ENCODE data around the gene SH2D2A.

SH2D2A gene

DNA sequence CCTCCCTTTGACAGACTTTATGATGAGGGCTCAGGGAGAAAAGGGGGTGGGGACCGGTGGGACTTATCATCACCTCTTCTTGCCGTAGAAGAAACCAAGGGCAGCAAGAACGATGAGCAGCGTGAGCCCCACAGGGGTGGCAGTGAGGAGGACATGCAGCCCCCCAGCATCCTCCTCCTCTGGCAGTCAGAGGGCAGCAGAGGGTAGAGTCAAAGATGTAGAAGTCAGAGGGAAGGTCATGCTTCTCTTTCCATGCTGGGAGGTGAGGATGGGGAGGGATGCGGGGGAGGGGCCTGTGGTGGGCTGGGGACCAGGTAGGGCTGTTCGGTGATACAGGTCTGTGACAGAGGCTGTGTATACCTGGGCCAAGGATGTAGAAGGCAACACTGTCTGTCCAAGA is 27.5 kb upstream of the SH2D2A start:
- DNase-seq (ENCODE audit: insufficient read length, low spot score) (no peak), FAIRE-seq (no peak)
- TF ChIP-seq PAX5 (IDR thresholded peaks at IDR 0.05; ENCODE audit: insufficient read depth, low read length, severe bottlenecking) (no peak), SPI1 (IDR thresholded peaks at IDR 0.05; ENCODE audit: low read depth, low read length) (no peak), POU2F2 (IDR thresholded peaks at IDR 0.05; ENCODE audit: low read depth, low read length) (no peak), TAF1 (IDR thresholded peaks at IDR 0.05; ENCODE audit: low read depth, low read length) (no peak), POLR2A (IDR thresholded peaks at IDR 0.05; ENCODE audit: low read depth, low read length) (no peak)

DNA sequence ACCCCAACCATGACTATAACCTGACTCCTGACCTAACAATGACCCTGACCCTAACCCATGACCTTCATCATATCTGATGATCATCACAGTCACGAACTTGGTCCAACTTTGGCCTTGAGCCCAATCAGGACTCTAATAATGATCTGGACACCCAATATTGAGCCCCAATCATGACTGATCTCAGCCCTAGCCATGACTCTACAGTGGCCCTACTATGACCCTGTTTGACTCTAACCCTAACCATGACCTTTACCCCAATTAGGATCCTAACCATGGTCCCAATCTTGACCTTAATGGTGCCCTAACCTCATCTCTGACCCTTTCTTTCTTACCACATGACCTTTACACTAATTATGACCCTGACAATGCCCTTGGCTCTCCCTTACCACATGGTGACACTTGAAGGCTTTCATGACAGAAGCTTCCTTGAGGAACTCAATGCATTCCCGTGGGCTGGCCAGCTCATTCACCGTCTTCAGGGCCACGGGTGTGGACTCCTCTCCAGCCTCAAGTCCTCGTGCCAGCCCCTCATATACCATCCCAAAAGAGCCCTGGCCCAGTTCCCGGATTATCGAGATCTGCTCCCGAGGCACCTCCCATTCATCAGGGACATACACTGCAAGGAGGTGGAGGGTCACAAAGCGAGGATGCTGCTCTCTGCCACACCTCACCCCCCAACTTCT is 26.1 kb upstream of the SH2D2A start:
- TF ChIP-seq POLR2AphosphoS5 (IDR thresholded peaks at IDR 0.05; ENCODE audit: low read depth, low read length) (no peak), POLR2A (IDR thresholded peaks at IDR 0.05; ENCODE audit: low read depth, low read length) (no peak), TAF1 (IDR thresholded peaks at IDR 0.05; ENCODE audit: low read depth, low read length) (no peak), PAX5 (IDR thresholded peaks at IDR 0.05; ENCODE audit: insufficient read depth, low read length, severe bottlenecking) (no peak), POU2F2 (IDR thresholded peaks at IDR 0.05; ENCODE audit: low read depth, low read length) (no peak), SPI1 (IDR thresholded peaks at IDR 0.05; ENCODE audit: low read depth, low read length) (no peak)
- DNase-seq (ENCODE audit: insufficient read length, low spot score) (no peak), FAIRE-seq (no peak)

DNA sequence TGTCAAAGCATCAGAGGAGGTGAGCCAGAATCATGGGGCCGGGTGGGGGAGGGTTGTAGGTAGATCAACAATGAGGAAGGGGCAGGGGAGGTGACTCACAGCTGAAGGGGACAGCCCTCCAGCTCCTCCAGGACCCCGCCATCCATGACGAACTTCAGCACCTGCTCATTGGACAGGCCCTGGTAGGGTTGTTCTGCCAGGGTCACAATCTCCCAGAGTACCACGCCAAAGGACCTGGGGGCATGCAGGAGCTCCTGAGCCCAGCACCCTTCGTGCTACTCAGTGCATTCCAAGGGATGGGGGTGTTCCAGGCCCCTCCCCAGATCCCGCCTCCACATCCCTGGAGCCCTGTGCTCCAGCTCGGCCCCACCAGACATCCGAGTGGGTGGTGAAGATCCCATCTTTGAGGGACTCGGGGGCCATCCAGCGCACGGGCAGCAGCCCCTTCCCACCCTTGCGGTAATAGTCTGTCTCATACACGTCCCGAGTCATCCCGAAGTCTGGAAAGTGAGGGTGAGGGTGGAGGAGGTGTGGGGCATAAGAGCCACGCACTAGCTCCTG is 24.7 kb upstream of the SH2D2A start:
- FAIRE-seq (no peak), DNase-seq (ENCODE audit: insufficient read length, low spot score) (no peak)
- TF ChIP-seq SPI1 (IDR thresholded peaks at IDR 0.05; ENCODE audit: low read depth, low read length) (no peak), TAF1 (IDR thresholded peaks at IDR 0.05; ENCODE audit: low read depth, low read length) (no peak), POLR2A (IDR thresholded peaks at IDR 0.05; ENCODE audit: low read depth, low read length) (no peak), PAX5 (IDR thresholded peaks at IDR 0.05; ENCODE audit: insufficient read depth, low read length, severe bottlenecking) (no peak), POU2F2 (IDR thresholded peaks at IDR 0.05; ENCODE audit: low read depth, low read length) (no peak), POLR2AphosphoS5 (IDR thresholded peaks at IDR 0.05; ENCODE audit: low read depth, low read length) (no peak)

DNA sequence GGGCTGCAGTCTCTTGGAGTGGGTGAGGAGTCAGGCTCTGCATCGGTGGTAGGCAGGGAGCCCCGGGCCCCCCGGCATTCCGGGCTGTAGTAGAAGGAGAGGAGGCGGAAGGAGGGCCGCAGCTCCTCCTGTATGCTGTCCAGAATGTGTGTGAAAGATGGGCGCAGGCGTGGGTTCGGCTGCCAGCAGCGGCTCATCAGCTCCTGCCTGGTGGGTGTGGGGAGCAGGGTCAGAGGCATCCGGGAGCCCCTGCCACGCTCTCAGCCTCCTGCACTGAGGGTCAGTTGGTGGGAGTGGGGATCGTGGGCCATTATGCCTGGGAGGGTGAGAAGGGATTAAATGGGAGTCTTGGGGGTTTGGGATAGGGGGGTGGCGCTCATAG is 24.2 kb upstream of the SH2D2A start:
- no peak for DNase-seq (ENCODE audit: insufficient read length, low spot score)
- no peak for TF ChIP-seq PAX5 (IDR thresholded peaks at IDR 0.05; ENCODE audit: insufficient read depth, low read length, severe bottlenecking)
- TF ChIP-seq SPI1 (IDR thresholded peaks at IDR 0.05; ENCODE audit: low read depth, low read length), result no peak
- TF ChIP-seq POU2F2 (IDR thresholded peaks at IDR 0.05; ENCODE audit: low read depth, low read length), result no peak
- no peak for TF ChIP-seq POLR2A (IDR thresholded peaks at IDR 0.05; ENCODE audit: low read depth, low read length)
- no peak for TF ChIP-seq POLR2AphosphoS5 (IDR thresholded peaks at IDR 0.05; ENCODE audit: low read depth, low read length)
- no peak for FAIRE-seq

DNA sequence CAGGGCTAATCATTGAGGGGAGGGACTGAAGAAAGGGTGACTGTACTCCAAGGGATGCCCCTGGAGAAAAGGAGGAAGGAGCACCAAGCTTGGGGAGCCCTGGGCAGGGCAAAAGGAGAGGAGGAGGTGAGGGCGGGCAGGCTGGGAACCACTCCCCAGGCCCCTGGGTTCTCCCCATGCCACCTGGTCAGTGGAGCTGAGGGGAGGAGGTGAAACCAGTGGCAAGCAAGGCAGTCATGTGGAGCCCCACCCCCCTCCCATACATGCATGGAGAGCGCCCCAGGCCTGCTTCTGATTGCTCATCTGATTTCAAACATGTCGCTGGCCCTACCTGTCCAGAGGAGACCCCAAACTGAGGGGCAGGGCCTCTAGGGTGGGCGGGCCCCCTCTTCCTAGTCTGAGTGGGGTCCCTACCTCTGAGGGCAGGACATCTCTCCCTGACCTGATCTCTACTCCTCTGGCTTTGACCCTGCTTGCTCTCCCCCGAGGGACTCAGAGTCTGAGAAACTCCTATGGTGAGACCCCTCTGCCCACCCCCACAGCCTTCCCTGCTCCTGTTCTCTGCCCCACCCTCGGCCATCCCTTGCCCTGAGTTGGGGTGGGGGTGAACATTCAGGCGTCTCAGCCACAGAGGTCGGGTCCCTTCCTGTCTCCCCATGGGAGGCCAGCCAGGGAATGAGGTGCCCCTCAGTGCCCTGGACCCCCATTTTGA is 23.7 kb upstream of the SH2D2A start:
- DNase-seq (ENCODE audit: insufficient read length, low spot score), result no peak
- no peak for TF ChIP-seq POLR2AphosphoS5 (IDR thresholded peaks at IDR 0.05; ENCODE audit: low read depth, low read length)
- no peak for TF ChIP-seq POU2F2 (IDR thresholded peaks at IDR 0.05; ENCODE audit: low read depth, low read length)
- TF ChIP-seq PAX5 (IDR thresholded peaks at IDR 0.05; ENCODE audit: insufficient read depth, low read length, severe bottlenecking), result no peak
- no peak for TF ChIP-seq POLR2A (IDR thresholded peaks at IDR 0.05; ENCODE audit: low read depth, low read length)
- no peak for TF ChIP-seq SPI1 (IDR thresholded peaks at IDR 0.05; ENCODE audit: low read depth, low read length)
- no peak for TF ChIP-seq TAF1 (IDR thresholded peaks at IDR 0.05; ENCODE audit: low read depth, low read length)
- FAIRE-seq, result no peak

DNA sequence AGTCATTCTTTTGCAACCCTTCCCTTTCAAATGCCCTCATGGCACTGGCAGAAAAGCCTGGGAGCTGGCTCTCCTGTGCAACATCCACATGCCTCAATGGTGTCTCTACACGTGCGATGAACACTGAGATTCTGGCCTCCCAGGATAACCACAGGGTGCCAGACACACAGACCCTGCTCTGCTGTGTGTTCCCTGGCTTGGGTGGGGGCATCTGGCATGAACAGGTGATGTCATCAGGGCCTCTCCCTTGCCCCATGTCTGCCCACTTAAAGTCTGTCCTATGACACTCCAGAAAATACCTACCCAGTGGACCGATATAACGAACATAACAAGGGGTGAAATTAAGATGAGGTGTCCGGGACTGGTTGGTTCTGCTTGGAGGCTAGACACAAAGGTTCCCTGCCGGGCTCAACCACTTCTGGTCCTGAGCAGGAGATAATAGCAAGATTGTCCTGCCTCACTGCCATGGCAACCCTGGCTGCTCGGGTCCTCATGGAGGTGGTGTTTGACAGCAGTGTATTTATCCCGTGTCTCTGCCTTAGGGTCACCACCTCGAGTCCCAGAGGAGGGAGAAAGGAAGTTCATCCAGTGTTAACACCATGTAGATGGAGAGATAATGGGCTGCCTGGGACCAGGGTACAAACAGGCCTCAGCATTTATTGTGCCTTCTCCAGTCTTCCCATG is 22.9 kb upstream of the SH2D2A start:
- TF ChIP-seq POU2F2 (IDR thresholded peaks at IDR 0.05; ENCODE audit: low read depth, low read length) (no peak), POLR2AphosphoS5 (IDR thresholded peaks at IDR 0.05; ENCODE audit: low read depth, low read length) (no peak), PAX5 (IDR thresholded peaks at IDR 0.05; ENCODE audit: insufficient read depth, low read length, severe bottlenecking) (no peak), POLR2A (IDR thresholded peaks at IDR 0.05; ENCODE audit: low read depth, low read length) (no peak), TAF1 (IDR thresholded peaks at IDR 0.05; ENCODE audit: low read depth, low read length) (no peak), SPI1 (IDR thresholded peaks at IDR 0.05; ENCODE audit: low read depth, low read length) (no peak)
- DNase-seq (ENCODE audit: insufficient read length, low spot score), result no peak
- no peak for FAIRE-seq

DNA sequence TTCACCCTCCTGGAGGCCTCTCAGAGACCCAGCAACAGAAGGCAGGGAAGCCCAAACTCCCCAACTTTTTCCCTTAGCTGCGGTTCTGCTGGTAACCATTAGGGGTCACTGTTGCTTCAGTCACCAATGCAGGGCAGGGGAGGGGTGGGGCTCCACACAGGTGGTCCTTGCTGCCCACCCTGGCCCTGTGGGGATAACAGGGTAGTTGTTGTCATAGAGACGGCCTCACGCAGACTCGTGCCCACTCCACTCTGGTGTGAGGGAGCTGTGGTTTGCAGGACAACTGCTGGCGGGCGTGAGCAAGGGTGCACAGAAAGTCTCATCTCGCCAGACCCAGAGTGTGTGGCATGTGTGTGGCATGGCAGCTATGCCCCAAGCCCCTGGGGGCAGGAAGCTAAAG is 22.3 kb upstream of the SH2D2A start:
- TF ChIP-seq TAF1 (IDR thresholded peaks at IDR 0.05; ENCODE audit: low read depth, low read length) (no peak), POU2F2 (IDR thresholded peaks at IDR 0.05; ENCODE audit: low read depth, low read length) (no peak), POLR2A (IDR thresholded peaks at IDR 0.05; ENCODE audit: low read depth, low read length) (no peak), POLR2AphosphoS5 (IDR thresholded peaks at IDR 0.05; ENCODE audit: low read depth, low read length) (no peak), SPI1 (IDR thresholded peaks at IDR 0.05; ENCODE audit: low read depth, low read length) (no peak), PAX5 (IDR thresholded peaks at IDR 0.05; ENCODE audit: insufficient read depth, low read length, severe bottlenecking) (no peak)
- peak; percentile 54 for FAIRE-seq
- peak; percentile 60 for DNase-seq (ENCODE audit: insufficient read length, low spot score)

DNA sequence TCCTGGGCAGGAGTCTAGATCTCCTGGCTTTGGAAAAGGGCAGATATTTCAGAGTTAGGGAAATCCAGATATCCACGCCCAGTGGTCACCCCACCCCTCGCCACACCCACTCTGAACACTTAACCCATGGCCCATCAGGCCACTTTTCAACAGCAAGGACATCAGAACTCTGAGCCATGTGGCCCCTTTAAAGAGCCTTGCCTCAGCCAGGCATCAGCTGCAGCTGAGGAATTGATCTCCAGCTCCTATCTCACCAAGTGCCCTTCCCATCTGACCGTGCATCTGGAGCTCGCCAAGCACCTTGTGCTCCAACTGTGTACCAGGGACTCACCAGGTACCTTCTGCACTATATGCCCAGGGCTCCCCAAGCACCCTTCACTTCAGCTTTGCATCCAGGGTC is 20.2 kb upstream of the SH2D2A start:
- no peak for DNase-seq (ENCODE audit: insufficient read length, low spot score)
- no peak for FAIRE-seq
- no peak for TF ChIP-seq POLR2A (IDR thresholded peaks at IDR 0.05; ENCODE audit: low read depth, low read length)
- TF ChIP-seq POLR2AphosphoS5 (IDR thresholded peaks at IDR 0.05; ENCODE audit: low read depth, low read length), result no peak
- no peak for TF ChIP-seq SPI1 (IDR thresholded peaks at IDR 0.05; ENCODE audit: low read depth, low read length)
- no peak for TF ChIP-seq POU2F2 (IDR thresholded peaks at IDR 0.05; ENCODE audit: low read depth, low read length)
- TF ChIP-seq PAX5 (IDR thresholded peaks at IDR 0.05; ENCODE audit: insufficient read depth, low read length, severe bottlenecking), result no peak
- no peak for TF ChIP-seq TAF1 (IDR thresholded peaks at IDR 0.05; ENCODE audit: low read depth, low read length)
